ENCODE data around the gene KIF9.
A peak's percentile ranks its signal among the peaks of the same experiment; 100 is the strongest.
"Not testable (repeated sequence)": the region's sequence is repeated elsewhere in the genome, so short reads cannot be mapped to it uniquely, and the experiment has no call there.

KIF9 gene

DNA sequence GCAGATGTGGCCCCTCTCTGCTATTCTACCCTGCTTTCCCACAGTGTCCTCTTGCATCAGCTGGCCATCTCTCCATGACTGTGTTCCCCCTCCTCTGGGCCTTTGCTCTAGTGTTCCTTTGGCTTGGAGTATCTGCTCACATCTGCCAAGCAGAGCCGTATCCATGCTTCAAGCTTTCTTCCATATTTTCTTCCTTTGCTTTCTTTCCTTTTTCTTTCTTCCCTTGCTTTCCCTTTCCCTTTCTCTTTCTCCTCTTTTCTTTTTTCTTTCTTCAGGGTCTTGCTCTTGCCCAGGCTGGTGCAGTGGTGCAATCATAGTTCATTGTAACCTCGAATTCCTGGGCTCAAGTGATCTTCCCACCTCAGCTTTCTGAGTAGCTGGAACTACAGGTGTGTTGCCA is 12.7 kb upstream of the KIF9 start:
- no peak for DNase-seq (ENCODE audit: low read depth in 2 of 2)

DNA sequence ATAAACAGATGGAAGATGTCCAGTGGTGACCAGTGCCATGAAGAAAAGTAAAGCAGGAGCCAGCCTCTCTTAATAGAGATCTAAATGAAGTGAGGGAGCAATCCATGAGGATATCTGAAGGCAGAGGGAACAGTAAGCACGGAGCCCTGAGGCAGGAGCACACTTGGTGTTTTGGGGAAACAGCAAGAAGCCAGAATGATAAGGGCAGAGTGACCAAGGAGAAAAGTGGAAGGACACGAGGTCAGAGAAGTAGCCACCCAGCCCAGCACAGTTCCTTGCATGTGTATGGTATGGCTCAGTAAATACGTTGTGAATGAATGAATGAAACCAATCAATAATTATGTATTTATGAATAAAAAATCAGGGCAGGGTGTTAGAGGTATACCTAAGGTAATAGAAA is 11.8 kb upstream of the KIF9 start:
- DNase-seq (ENCODE audit: low read depth in 2 of 2): no peak

DNA sequence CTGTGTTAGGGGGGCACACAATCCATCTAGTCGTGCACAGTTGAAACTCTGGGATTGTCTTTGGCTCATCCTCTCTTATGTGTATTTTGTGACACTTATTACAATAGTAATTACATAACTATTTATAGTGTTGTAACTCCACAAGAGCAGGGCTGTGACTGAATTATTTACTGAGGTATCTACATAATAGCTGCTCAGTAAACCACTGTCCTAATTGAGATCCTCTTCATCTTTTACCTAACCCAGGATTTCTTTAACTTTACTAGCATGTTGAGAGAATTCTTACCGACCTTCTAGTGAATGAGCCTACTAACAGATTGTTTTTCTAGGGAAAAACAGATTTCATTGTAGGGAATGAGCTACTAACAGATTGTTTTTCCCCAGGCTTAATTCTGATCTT is 11.2 kb upstream of the KIF9 start:
- no peak for DNase-seq (ENCODE audit: low read depth in 2 of 2)

DNA sequence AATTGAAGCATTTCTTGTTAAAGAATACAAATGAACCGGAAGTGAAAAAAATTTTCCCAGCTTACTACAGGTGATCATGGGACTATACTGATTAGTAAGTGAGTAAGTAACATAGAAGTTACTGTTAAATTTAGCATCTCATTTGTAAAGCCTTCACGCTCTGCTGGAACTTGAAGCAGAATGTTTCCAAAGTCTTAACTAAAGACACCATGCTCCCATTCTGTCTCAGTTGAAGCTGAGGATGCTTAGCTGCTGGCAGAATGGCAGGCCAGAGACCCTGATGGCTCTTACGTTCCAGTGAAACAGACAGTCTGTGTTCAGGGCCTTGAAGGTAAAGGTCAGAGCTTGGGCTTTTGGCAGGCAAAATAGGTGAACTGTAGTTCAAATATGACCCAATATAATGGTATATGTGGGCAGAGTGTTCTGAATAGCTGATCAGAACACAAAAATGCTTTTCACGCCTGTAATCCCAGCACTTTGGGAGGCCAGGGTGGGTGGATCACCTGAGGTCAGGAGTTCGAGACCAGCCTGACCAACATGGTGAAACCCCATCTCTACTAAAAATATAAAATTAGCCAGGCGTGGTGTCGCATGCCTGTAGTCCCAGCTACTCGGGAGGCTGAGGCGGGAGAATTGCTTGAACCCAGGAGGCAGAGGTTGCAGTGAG is 9.3 kb upstream of the KIF9 start:
- DNase-seq (ENCODE audit: low read depth in 2 of 2): not testable (repeated sequence)

DNA sequence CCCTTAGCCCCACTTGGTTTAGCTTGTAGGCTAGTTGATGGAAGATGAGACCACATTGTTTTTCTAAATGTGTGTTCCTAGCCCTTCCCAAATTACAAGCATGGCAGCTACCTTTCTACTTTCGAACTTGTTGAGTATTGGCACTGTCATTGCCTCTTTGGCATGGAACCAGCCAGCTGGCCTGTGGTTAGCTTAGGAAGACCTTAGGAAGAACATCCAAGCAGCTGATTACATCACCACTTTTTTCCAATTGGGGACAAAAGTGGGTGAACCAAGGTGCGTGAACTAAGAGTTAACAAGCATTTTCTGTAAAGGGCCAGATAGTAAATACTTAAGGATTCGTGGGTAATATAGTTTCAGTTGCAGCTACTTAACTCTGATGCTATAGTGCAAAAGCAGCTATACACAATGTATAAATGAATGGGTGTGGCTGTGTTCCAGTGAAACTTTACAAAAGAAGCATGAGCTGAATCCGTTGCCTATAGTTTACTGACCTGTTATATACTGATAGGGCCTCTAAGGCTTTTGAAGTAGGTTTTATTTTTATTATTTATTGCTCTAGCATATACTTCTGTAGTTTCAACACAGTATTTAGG is 8.7 kb upstream of the KIF9 start:
- no peak for DNase-seq (ENCODE audit: low read depth in 2 of 2)

DNA sequence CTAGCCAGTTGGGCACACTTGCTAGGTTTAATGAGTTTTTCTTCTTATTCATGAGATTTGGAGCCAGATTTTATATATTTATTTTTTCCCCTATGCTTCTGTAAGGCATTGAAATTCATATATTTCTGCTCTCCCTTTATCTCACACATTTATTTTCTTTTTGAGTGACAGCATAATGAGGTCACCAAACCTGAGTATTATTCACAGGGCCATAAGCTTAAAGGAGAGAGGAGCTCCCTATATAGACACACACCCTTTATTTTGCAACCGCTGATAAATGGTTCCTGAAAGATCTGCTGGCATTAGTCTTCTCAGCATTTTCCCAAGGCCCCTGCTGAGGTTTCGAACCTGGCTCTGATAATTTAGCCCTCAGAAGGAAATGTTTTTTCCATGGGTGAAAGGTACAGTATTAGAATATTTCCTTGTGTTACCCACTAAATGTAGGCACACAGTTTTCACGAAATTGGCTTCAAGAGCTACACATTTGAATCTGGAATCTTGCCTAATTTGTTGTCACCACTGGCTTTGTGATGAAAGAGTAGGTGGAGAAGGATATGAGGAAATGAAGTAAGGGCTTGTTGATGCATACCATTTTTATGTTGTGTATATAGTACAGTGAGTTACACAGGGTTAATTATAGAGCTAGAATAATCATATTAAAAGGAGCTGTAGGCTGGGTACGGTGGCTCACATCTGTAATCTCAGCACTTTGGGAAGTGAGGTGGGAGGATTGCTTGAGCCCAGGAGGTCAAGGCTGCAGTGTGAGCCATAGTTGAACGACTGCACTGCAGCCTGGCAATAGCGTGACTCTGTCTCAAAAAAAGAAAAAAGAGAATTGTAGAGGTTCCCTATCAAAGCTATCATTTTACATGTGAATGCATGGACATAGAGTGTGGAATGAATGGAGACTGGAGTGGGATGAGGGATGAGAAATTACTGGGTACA is 6.6 kb upstream of the KIF9 start:
- no peak for DNase-seq (ENCODE audit: low read depth in 2 of 2)

DNA sequence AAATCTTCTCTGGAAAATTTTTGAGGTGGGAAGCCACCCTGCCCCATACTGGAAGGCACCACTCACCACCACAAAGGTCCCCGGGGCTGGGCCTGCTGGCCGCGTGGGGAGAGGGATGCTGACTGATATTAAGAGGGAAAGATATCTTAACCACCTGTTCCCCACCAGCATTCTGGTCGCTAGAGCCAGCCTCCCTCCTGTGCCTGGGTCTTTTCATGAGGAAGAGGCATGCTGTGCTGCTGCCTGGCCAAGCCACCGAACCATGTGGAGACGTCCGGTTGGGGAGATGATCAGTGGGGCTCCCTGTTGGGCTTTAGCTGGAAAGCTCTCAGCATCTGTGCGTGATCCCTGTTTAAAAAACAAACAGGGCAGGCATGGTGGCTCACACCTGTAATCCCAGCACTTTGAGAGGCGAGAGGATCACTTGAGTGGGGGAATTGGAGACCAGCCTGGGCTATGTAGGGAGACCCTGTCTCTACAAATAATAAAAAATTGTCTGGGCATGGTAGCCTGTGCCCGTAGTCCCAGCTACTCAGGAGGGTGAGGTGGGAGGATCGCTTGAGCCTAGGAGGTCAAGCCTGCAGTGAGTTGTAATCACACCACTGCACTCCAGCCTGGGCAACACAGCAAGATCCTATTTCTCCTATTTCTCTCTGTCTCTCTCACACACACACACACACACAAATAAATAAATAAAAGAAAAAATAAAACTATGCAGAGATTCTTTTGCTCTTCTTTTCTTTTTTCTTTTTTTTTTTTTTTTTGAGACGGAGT is 1.2 kb upstream of the KIF9 start:
- peak in 1 of 2 donors; percentile 13 for DNase-seq (ENCODE audit: low read depth in 2 of 2)

DNA sequence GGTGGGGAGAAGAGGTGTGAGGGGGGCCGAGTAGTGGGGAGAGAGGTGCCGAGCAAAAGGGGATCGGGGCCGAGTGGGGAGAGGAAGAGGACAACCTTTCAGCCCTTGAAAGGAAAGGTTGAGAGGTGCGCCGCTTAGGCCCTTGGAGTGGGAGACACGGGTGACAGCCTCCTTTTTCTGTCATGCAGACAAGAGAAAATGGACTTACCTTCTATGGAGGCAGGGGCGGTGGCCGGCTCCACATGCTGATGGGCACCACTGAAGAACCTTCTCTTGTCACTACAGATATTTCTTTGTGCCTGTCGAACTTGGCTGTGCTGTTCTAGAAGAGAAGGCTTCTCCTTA is 566 bp upstream of the KIF9 start:
- DNase-seq (ENCODE audit: low read depth in 2 of 2): peak in 1 of 2 donors; percentile 12

DNA sequence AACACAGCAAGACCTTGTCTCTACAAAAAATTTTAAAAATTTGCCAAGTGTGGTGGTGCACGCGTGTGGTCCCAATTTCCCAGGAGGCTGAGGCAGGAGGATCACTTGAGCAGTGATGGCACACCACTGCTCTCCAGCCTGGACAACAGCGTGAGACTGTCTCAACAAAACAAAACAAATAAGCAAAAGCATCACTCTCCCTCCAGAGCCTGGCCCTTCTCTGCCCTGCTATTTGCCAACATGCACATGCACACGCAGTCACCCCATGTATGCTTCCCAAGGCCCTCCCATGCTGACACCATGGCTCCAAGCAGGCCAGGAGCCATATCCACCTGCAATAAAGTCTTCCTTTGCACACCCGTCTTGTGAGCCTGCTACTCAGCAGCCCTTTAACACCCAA is 2.1 kb downstream of the KIF9 start:
- DNase-seq (ENCODE audit: low read depth in 2 of 2): no peak

DNA sequence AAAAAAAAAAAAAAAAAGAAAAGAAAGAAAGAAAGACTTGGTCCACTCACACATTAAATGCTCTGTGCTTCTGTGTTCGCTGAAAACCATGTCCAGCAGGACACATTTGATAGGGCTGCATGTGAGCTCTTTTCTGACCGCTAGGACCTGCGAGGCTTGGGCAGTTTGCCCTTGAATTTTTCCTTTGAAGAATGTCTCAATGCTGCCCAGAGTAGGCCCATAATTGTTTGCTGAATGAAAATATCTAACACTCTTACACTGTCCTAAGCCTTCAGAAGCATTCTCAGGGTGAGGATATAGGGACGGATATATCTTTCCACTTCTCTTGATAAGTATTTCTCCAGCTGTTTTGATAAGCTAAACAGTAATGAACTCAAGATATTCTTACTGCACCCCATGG is 6.0 kb downstream of the KIF9 start:
- DNase-seq (ENCODE audit: low read depth in 2 of 2): no peak

DNA sequence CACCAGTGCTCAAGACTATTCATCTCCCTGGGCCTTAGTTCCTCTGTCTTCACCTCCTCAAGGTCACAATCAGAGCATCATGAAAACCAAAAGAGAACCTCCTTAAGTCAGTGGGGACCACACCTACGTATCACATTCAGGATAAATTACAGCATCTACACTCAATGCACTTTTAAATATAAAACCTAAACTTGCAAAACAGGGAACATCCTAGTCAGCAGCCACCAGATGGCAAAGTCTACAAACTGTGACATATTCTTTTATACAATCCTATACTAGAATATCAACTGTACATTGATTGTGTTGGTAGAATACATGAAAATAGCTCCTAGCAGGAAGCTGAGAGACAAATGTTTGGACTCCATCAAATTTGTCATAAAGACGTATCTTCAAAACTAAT is 7.9 kb downstream of the KIF9 start:
- no peak for DNase-seq (ENCODE audit: low read depth in 2 of 2)

DNA sequence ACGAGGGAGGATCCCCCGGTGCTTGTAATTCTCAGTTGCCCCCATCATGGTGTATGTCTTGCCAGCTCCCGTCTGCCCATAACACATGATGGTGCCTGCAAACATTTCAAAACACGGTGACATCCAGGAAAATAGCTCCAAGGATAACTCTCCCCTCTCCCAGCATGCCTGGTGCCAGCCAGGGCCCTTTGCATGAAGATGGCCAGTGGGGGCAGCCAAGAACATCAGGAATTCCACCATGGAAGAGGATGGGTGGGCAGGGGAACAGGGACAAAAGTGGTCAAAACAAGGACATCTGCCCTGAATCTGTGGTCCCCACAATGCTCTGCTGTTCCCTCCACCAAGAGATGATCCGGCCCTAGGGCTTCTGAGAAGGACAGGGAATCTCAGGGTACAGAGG is 9.0 kb downstream of the KIF9 start:
- no peak for DNase-seq (ENCODE audit: low read depth in 2 of 2)

DNA sequence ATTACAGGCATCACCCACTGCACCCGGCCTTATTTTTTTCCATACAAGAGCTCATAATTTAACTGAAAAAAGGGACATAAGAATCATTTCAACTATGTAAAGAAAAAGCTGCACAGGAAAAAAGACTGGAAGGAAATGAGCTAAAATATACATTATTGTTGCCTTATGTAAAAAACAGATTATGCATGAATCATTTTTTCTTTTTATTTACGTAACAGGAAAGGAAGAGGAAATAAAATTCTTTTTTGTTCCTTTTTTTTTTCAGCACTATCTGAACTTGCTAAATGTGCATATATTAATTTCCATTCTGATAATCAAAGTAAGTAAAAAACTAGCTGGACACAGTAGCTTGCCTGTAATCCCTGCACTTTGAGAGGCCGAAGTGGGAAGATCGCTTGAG is 12.1 kb downstream of the KIF9 start:
- no peak for DNase-seq (ENCODE audit: low read depth in 2 of 2)

DNA sequence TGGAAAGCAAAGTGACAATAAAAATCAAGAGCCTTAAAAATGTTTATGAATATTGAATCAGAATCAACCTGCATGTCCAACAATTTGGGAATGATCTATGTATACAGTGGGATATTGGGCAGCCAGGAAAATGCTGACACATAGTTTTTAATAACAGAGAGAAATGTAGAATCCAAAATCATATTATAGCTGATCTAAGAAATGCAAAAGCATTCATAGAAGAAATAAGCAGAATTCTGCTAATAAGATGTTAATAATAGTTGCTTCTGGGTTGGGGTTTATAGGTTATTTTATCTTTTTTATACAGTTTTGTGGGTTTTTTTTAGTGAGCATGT is 15.1 kb downstream of the KIF9 start:
- DNase-seq (ENCODE audit: low read depth in 2 of 2): no peak

DNA sequence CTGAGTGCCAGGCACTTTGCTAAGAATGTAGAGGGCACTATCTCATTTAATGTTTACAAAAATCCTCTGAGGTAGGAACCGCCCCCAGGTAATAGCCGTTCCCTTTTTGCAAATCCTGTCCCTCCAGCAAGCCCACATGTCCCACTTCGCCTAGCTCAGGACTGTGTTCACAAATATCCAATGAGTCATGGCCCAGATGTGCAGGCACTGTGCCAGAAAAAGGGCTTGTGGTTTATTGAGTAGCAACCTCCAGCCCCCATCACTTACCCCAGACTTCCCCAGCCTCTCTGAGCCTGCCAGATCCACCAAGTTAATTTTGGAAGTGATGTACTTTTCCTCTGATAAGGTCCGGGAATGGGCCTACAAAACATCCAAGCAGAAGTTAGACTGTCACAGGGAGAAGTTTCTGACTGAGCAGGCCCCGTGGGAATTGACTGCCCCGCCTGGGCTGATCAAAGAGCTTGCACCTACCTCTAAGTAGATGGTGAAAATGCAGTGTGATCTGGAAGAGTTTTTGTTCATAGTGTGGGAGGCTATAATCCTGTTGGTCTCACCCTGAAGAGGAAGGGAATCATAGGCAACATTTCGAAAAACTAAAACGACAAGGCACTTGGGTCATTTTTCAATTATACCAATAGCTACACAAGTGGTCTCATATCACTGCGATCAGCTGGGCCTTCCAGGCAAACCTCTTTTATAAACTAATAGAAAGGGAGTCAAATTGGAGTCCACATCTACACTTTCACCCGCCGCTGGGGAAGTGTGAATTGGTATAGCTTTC is 15.7 kb downstream of the KIF9 start:
- peak in 1 of 2 donors; percentile 24 for DNase-seq (ENCODE audit: low read depth in 2 of 2)

DNA sequence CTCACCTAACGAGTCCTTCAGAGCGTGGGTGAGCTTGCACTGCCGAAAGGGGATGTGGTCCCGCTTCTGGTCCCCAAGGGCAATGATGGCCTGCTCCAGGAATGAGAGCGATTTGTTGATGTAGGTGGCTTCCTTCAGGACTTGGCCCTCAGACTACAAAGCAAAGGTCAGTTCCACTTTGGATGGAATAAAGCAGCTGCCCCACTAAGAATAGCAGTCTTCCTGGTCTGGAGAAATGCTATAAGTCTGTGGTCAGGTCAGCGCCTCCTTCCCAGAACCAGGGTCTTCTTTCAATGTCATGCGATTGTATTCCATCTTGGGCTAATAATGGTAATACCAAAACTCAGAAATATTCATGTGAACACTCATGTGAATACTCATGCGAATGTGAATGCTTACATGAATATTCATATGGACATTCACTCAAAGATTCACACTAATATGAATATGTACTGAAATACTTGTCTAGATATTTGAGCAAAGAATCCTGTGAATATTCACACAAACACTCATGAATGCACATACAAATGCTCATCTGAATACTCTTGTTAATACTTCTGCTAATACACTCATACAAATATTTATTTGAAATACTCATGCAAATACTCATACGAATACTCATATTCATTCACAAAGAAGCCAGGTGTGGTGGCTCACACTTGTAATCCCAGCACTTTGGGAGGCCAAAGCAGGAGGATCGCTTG is 16.7 kb downstream of the KIF9 start:
- no peak for DNase-seq (ENCODE audit: low read depth in 2 of 2)

DNA sequence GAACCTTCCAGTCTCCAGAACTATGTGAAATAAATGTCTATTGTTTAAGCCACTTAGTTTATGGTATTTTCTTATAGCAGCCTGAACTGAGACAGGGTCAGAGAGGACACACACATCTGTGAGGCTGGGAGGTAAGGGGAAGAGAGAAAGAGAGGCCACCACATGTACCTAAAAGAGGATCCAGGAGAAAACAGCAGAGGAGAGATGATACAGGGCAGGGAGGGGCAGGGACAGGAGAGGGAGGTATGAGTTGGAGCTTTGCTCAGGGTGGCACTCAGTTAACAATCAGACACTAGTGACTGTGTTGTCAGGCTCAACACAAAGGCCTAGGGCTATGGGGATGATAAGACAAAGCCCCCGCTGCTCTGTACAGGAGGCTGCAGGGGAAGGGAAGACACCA is 17.6 kb downstream of the KIF9 start:
- DNase-seq (ENCODE audit: low read depth in 2 of 2): no peak

DNA sequence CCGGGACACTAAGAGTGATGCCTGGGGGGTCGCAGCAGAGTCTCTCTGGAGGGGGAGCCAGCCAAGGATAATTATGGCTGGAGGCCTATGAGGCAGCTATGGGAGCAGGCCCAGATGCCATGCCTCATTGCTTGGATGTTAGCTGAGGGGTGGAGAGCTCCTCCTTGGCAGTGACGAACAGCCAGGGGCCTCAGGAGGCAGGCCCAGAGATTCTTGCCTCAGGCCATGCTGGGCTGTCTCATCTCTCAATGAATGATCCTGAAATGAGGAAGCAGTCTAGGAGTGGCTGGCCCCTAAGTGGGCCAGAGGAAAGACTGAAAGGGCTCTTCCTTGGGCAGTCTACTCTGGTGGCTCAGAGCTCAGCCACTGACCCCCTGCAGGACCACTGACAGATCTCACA is 21.3 kb downstream of the KIF9 start:
- no peak for DNase-seq (ENCODE audit: low read depth in 2 of 2)

DNA sequence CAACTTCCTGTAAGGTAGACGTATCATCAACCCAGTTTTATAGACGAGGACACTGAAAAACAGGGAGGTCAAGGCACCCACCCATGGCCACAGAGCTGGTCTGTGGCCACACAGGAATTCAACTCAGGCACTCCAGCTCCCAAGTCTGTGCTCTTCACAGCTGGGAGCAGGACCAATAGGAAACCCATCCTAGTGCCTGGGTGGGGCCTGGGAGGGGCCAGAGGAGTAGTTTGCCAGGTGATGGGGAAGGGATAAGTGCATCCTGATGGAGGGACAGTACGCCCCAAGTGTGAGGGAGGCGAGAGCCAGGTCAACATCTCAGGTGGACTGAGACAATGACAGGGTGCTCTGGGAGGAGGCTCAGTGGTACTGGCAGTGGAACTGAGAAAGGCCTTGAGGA is 22.0 kb downstream of the KIF9 start:
- DNase-seq (ENCODE audit: low read depth in 2 of 2): no peak

DNA sequence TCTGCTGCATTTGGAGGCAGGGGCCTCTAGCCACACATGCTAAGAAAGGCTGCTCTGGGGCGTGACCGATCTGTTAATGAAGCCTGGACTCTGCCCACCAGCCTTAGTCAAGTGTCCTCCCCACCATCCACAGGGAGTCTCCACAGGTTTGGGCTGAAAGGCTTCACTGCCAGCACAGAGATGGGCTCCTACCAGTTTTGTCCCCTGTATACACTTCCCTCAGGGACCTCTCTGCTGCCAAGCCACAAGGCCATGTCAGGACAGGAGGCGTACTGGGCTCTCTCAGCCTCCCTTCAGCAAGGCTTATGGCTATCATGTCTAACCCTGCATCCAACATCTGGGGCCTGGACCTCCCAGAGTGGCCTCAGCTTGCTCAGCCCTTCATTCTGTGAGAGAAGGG is 23.5 kb downstream of the KIF9 start:
- no peak for DNase-seq (ENCODE audit: low read depth in 2 of 2)

DNA sequence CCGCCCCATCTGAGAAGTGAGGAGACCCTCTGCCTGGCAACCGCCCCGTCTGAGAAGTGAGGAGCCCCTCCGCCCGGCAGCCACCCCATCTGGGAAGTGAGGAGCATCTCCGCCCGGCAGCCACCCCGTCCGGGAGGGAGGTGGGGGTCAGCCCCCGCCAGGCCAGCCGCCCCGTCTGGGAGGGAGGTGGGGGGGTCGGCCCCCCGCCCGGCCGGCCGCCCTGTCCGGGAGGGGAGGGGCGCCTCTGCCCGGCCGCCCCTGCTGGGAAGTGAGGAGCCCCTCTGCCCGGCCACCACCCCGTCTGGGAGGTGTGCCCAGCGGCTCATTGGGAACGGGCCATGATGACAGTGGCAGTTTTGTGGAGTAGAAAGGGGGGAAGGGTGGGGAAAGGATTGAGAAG is 26.3 kb downstream of the KIF9 start:
- DNase-seq (ENCODE audit: low read depth in 2 of 2): not testable (repeated sequence)

Measured in stimulated activated CD8-positive, alpha-beta memory T cell treated with anti-CD3 and anti-CD28 coated beads, Interleukin-7, amount 100 ng/mL, for 4 hours (primary cell).